ENCODE results near the gene CSE1L. TPM values are rescaled to one million over a fixed set of nuclear protein-coding genes. Genes with fewer than 3 reads are reported as not detected.
"Not testable (repeated sequence)": the region's sequence is repeated elsewhere in the genome, so short reads cannot be mapped to it uniquely, and the experiment has no call there.

Gene CSE1L
- total RNA-seq, 1 donor from 2014 or later = 64.1 TPM

DNA sequence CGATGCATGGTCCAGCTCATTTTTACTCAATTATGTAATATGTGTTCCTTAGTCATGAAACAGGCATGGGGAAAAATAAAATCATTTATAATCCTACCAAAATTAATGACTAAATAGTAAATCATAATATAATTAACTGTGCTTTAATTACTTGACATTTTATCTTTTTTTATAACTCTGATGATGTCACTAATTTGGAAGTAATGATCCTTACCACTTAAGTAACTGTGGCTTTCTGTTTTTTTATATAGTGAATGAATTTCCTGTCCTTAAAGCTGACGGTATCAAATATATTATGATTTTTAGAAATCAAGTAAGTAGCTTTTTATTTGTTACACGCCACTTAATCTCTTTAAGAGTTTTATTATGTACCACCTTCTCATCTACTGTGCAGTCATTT lies 32.2 kb downstream of the CSE1L start:
- H3K27me3 ChIP-seq (ENCODE audit: insufficient read depth, low read length) = no peaks in the 10 kb centered on the region
- no peak overlapping the region for H3K4me2 ChIP-seq (ENCODE audit: low read length)
- no peak overlapping the region for H3K9ac ChIP-seq (ENCODE audit: low read length)
- Mint-ChIP-seq H3K27me3 (ENCODE audit: low read depth, unreplicated experiment) (no peaks in the 10 kb centered on the region), H3K27ac (ENCODE audit: unreplicated experiment) (no peak overlapping the region), H3K36me3 (ENCODE audit: low read depth, unreplicated experiment) (peaks cover 11% of the 10 kb centered on the region), H3K4me3 (ENCODE audit: unreplicated experiment) (no peak overlapping the region), H3K4me1 (ENCODE audit: low read depth, unreplicated experiment) (no peaks in the 10 kb centered on the region), H3K9me3 (ENCODE audit: unreplicated experiment) (no peaks in the 10 kb centered on the region)
- no peaks in the 10 kb centered on the region for H3K9me3 ChIP-seq (ENCODE audit: insufficient read depth, low read depth, low read length)
- H2AFZ ChIP-seq (ENCODE audit: low read depth, low read length) = no peak overlapping the region
- no peak overlapping the region for H3K27ac ChIP-seq (ENCODE audit: low read depth, low read length)
- no peaks in the 10 kb centered on the region for H4K20me1 ChIP-seq (ENCODE audit: insufficient read depth, low read length)
- H3K4me3 ChIP-seq (ENCODE audit: insufficient read depth, low read depth, low read length) = no peak overlapping the region
- no peak for DNase-seq (ENCODE audit: low read depth)
- no peaks in the 10 kb centered on the region for H3K4me1 ChIP-seq (ENCODE audit: insufficient read depth, low read length)
- TF ChIP-seq EZH2 (IDR thresholded peaks at IDR 0.05; ENCODE audit: insufficient read depth, low read length) = no peak
- TF ChIP-seq, protein P1, sequence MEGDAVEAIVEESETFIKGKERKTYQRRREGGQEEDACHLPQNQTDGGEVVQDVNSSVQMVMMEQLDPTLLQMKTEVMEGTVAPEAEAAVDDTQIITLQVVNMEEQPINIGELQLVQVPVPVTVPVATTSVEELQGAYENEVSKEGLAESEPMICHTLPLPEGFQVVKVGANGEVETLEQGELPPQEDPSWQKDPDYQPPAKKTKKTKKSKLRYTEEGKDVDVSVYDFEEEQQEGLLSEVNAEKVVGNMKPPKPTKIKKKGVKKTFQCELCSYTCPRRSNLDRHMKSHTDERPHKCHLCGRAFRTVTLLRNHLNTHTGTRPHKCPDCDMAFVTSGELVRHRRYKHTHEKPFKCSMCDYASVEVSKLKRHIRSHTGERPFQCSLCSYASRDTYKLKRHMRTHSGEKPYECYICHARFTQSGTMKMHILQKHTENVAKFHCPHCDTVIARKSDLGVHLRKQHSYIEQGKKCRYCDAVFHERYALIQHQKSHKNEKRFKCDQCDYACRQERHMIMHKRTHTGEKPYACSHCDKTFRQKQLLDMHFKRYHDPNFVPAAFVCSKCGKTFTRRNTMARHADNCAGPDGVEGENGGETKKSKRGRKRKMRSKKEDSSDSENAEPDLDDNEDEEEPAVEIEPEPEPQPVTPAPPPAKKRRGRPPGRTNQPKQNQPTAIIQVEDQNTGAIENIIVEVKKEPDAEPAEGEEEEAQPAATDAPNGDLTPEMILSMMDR (IDR thresholded peaks at IDR 0.05; ENCODE audit: insufficient read depth, low read depth, low read length) = no peak
- peaks cover 2% of the 10 kb centered on the region for H3K79me2 ChIP-seq (ENCODE audit: insufficient read depth, low read length)
- peaks cover 59% of the 10 kb centered on the region for H3K36me3 ChIP-seq (ENCODE audit: insufficient read depth, low read length)
- no peak for FAIRE-seq

DNA sequence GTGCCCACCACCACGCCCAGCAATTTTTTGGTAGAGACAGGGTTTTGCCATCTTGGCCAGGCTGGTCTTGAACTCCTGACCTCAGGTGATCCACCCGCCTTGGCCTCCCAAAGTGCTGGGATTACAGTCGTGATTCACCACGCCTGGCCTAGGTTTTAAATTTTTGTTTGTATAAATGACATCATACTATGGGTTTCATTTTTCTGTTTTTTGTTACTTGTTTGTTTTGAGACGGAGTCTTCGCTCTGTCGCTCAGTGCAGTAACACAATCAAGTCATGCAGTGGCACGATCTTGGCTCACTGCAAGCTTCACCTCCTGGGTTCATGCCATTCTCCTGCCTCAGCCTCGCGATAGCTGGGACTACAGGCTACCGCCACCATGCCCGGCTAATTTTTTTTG lies 36.2 kb downstream of the CSE1L start:
- peaks cover 46% of the 10 kb centered on the region for H3K36me3 ChIP-seq (ENCODE audit: insufficient read depth, low read length)
- not testable (repeated sequence) for H3K4me3 Mint-ChIP-seq (ENCODE audit: unreplicated experiment); H3K4me3 ChIP-seq (ENCODE audit: insufficient read depth, low read depth, low read length); DNase-seq (ENCODE audit: low read depth); H3K4me2 ChIP-seq (ENCODE audit: low read length); H3K9ac ChIP-seq (ENCODE audit: low read length); H3K79me2 ChIP-seq (ENCODE audit: insufficient read depth, low read length); H3K9me3 ChIP-seq (ENCODE audit: insufficient read depth, low read depth, low read length); H3K4me1 Mint-ChIP-seq (ENCODE audit: low read depth, unreplicated experiment); H3K36me3 Mint-ChIP-seq (ENCODE audit: low read depth, unreplicated experiment); H3K4me1 ChIP-seq (ENCODE audit: insufficient read depth, low read length); H3K9me3 Mint-ChIP-seq (ENCODE audit: unreplicated experiment); FAIRE-seq; H3K27me3 ChIP-seq (ENCODE audit: insufficient read depth, low read length); H3K27ac Mint-ChIP-seq (ENCODE audit: unreplicated experiment); H3K27me3 Mint-ChIP-seq (ENCODE audit: low read depth, unreplicated experiment); H2AFZ ChIP-seq (ENCODE audit: low read depth, low read length); H4K20me1 ChIP-seq (ENCODE audit: insufficient read depth, low read length); H3K27ac ChIP-seq (ENCODE audit: low read depth, low read length)

DNA sequence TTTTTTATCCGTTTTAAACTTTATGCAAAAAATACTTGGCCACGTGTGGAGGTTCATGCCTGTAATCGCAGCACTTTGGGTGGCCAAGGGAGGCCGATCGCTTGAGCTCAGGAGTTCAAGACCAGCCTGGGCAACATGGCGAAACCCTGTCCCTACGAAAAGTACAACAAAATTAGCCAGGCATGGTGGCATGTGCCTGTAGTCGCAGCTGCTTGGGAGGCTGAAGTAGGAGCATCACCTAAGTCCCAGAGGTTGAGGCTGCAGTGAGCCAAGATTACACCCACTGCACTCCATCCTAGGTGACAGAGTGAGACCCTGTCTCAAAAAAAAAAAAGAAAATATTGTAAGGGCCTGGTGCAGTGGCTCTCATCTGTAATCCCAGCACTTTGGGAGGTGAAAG lies 45.0 kb downstream of the CSE1L start:
- no peak overlapping the region for H3K27ac Mint-ChIP-seq (ENCODE audit: unreplicated experiment)
- H3K4me1 Mint-ChIP-seq (ENCODE audit: low read depth, unreplicated experiment) = no peaks in the 10 kb centered on the region
- Histone ChIP-seq H3K27ac (ENCODE audit: low read depth, low read length) (no peak overlapping the region), H3K27me3 (ENCODE audit: insufficient read depth, low read length) (no peaks in the 10 kb centered on the region), H2AFZ (ENCODE audit: low read depth, low read length) (no peak overlapping the region), H3K4me1 (ENCODE audit: insufficient read depth, low read length) (no peaks in the 10 kb centered on the region), H3K9ac (ENCODE audit: low read length) (no peak overlapping the region), H4K20me1 (ENCODE audit: insufficient read depth, low read length) (no peaks in the 10 kb centered on the region), H3K79me2 (ENCODE audit: insufficient read depth, low read length) (peaks cover under 1% of the 10 kb centered on the region), H3K36me3 (ENCODE audit: insufficient read depth, low read length) (peaks cover 68% of the 10 kb centered on the region), H3K9me3 (ENCODE audit: insufficient read depth, low read depth, low read length) (no peaks in the 10 kb centered on the region), H3K4me2 (ENCODE audit: low read length) (no peak overlapping the region), H3K4me3 (ENCODE audit: insufficient read depth, low read depth, low read length) (no peak overlapping the region)
- H3K27me3 Mint-ChIP-seq (ENCODE audit: low read depth, unreplicated experiment) = no peaks in the 10 kb centered on the region
- DNase-seq (ENCODE audit: low read depth) (no peak), FAIRE-seq (no peak)
- TF ChIP-seq EZH2 (IDR thresholded peaks at IDR 0.05; ENCODE audit: insufficient read depth, low read length) = no peak
- TF ChIP-seq, protein P1 (IDR thresholded peaks at IDR 0.05; ENCODE audit: insufficient read depth, low read depth, low read length) = no peak
- H3K9me3 Mint-ChIP-seq (ENCODE audit: unreplicated experiment) = no peaks in the 10 kb centered on the region
- H3K36me3 Mint-ChIP-seq (ENCODE audit: low read depth, unreplicated experiment) = peaks cover 2% of the 10 kb centered on the region
- H3K4me3 Mint-ChIP-seq (ENCODE audit: unreplicated experiment) = no peak overlapping the region

All from astrocyte (in vitro differentiated cells and primary cell).